22Rv1 (cell line): ENCODE data around the gene FRY.
A peak's percentile ranks its signal among the peaks of the same experiment; 100 is the strongest.

Source experiments
- H3K27ac ChIP-seq: fragments of 450-650 bp; 2 replicates; pipeline ENCODE4 v1.5.1; 2017
- ZFX ChIP-seq: fragments of 450-650 bp; IDR thresholded peaks from 2 replicates; pipeline ENCODE4 v1.6.1; 2017; ENCODE audit warnings: antibody characterized with exemption, borderline replicate concordance
- TF ChIP-seq, protein P1 (sequence below): fragments of 450-650 bp; IDR thresholded peaks from 2 replicates; pipeline ENCODE4 v1.5.1; 2017; ENCODE audit warnings: mild to moderate bottlenecking

FRY gene

DNA sequence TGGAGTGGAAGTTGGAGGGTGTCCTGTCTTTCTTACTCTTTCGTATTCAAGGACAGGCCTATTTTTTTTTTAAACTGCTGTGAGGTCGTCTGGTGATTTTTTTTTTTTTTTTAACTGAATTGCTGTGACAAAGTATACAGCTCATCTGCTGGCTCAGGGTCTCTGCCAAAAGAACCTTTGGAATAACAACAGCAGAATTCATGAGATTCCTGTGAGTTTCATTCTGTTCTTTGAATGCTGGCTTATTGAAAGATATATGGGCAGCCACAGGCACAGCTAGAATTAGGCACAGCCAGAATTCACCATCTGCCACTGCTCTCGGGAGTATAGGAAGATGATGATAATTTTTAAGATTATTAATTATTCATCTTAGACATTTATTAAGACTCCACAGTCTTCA lies 21.4 kb upstream of the FRY start:
- no peak overlapping the region for H3K27ac ChIP-seq
- TF ChIP-seq, protein P1, sequence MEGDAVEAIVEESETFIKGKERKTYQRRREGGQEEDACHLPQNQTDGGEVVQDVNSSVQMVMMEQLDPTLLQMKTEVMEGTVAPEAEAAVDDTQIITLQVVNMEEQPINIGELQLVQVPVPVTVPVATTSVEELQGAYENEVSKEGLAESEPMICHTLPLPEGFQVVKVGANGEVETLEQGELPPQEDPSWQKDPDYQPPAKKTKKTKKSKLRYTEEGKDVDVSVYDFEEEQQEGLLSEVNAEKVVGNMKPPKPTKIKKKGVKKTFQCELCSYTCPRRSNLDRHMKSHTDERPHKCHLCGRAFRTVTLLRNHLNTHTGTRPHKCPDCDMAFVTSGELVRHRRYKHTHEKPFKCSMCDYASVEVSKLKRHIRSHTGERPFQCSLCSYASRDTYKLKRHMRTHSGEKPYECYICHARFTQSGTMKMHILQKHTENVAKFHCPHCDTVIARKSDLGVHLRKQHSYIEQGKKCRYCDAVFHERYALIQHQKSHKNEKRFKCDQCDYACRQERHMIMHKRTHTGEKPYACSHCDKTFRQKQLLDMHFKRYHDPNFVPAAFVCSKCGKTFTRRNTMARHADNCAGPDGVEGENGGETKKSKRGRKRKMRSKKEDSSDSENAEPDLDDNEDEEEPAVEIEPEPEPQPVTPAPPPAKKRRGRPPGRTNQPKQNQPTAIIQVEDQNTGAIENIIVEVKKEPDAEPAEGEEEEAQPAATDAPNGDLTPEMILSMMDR, result no peak
- TF ChIP-seq ZFX, result no peak

DNA sequence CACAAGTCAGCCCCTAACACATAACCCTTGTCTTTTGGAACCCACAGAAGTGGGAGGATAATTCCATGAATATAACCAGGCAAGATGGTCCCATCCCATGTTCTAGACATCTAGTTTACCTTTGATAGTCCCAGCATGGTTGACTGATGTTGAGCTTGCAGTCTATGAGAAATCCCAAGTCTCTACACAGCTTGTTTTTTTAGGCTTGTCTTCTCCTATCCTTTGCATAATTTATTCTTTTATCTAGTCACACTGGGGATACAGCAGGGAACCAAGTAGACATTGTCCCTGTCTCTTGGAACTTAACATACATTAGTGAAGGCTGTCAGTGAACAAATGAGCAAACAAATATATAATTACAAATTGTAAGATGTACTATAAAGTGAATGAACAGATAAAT lies 19.6 kb upstream of the FRY start:
- no peak overlapping the region for H3K27ac ChIP-seq
- TF ChIP-seq, protein P1, result no peak
- no peak for TF ChIP-seq ZFX

DNA sequence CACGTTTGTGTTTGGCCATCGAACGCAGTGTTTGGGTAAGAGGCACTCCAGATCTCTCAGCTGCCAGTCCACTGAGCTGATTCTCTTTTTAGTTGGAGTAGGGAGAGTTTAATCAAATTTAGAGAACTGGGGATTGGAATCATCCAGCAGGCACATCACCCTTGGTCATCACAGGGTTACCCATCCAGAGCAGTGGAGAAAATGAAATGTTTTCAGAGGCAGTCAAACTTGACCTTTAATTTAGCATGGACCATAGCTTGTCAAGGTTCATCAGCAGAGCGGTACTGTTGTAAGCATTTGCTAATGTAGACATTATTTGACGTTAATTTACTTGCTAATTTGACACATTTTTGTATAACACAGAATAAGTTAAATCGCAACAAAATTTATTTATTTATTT lies 18.4 kb upstream of the FRY start:
- TF ChIP-seq, protein P1, result no peak
- no peak for TF ChIP-seq ZFX
- H3K27ac ChIP-seq, result no peak overlapping the region

DNA sequence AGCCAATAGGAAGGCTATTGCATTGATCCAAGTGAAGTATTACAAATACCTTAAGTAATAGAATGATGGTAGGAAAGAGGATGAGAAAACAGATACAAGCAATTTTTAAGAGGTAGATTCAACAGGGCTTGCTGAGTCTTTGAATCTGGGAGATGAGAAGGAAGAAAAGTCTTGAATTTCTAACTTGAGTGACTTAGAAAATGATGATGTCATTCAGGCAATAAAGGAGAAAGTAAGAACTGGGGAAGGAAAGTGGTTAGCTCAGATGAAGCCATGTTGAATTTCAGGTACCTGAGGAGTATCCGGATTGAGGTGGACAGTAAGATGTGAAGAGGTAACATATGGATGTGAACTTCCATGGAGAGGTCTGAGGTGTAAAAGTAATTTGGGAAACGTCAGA lies 15.5 kb upstream of the FRY start:
- TF ChIP-seq, protein P1, result no peak
- no peak for TF ChIP-seq ZFX
- no peak overlapping the region for H3K27ac ChIP-seq

DNA sequence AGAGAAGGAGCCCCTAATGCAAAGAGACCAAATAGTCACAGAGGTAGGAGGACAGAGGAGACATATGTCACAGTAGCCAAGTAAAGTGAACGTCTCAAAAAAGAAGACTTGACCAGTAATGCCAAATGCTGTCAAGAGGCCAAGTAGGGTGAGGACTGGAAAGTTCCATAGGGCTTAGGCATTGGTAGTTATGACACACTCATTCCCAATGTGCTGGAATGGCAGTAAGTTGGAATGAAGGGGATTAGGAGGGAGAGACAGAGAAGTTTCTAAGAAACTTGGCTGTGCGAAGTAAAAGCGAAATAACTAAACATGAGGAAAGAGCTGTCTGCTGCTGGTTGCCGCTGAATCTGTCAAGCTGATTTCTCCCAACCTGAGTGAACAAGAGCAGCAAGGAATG lies 14.9 kb upstream of the FRY start:
- TF ChIP-seq ZFX, result no peak
- TF ChIP-seq, protein P1, result no peak
- no peak overlapping the region for H3K27ac ChIP-seq

DNA sequence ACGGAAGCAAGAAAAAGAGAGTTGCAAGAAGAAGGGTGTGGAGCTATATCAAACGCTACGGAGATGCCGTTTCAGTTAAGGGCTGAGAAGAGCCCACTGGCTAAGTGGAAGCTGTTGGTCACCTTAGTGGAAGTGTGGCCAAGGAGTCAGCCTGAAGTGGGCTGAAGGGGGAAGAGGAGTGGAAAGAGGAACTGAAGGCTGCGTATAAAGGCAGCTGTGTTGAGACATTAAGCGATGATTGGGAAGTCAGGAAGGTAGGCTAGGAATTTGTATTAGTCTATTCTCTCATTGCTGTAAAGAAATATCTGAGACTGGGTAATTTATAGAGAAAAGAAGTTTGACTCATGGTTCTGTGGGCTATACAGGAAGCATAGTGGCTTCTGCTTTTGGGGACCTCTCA lies 14.1 kb upstream of the FRY start:
- TF ChIP-seq, protein P1, result no peak
- no peak for TF ChIP-seq ZFX

DNA sequence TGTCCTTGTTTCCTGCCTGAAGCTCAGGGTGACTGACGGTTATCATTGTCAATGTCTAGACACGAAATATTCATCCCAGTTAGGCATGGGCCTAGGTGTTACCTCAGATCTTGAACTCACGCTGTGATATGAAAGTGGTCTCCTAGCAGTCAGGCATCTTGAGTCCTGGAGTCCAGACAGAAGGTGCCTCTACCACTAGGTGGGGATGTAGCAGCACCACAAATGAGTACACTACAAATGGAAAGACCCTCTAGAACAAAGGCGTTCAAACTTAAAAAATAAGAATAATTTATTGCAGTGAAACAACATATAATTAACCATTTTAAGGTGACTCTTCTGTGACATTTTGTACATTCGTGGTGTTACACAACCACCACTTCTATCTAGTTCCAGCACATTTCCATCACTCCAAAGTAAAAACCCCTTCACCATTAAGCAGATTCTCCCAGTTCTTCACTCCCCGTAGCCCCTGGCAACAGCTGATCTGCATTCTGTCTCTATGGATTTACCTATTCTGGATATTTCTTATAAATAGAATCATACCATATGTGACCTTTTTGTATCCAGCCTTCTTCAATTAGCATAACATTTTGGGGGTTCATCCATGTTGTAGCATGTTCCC lies 11.9 kb upstream of the FRY start:
- no peak for TF ChIP-seq ZFX
- TF ChIP-seq, protein P1, result peak; percentile 82

More for the DNA sequence above, 14.1 kb upstream of the FRY start:
- H3K27ac ChIP-seq, result no peak overlapping the region

More for the DNA sequence above, 11.9 kb upstream of the FRY start:
- no peak overlapping the region for H3K27ac ChIP-seq
